H1 (cell line): Measurements from ENCODE around the gene DCUN1D4. TPM values are rescaled to one million over a fixed set of nuclear protein-coding genes. Genes with fewer than 3 reads are reported as not detected.
A peak's percentile ranks its signal among the peaks of the same experiment; 100 is the strongest.

Experiments
- CTCF ChIA-PET: fragments of 300-600 bp; sonication (Branson Sonifier 250); formaldehyde crosslinking; loops from one replicate; lab custom pipeline; 2021; ENCODE audit not compliant: partially characterized antibody; lab: Charles Lee
- POLR2A ChIA-PET: fragments of 300-600 bp; sonication (Branson Sonifier 250); formaldehyde crosslinking; loops from one replicate; lab custom pipeline; 2021; ENCODE audit warnings: inconsistent platforms; ENCODE audit not compliant: partially characterized antibody; lab: Charles Lee
- DNase-seq, 2 experiments: peaks; one replicate each; pipeline versions ENCODE4 v3.0.0 to v3.0.0-alpha.2; 2010 to 2022; ENCODE audit warnings: low spot score in 2 of 2, low read depth in 1 of 2, mixed read lengths in 1 of 2
- FAIRE-seq: peaks from 2 replicates; lab custom pipeline; 2011; peaks lifted over from hg19 to GRCh38; lab: Jason Lieb, UNC
- H2AFZ ChIP-seq: 2 replicates; pipeline ENCODE4 v1.8.1; 2012; ENCODE audit warnings: low read length, inconsistent platforms
- H2AK5ac ChIP-seq: 2 replicates; pipeline ENCODE4 v1.6.1; 2013; ENCODE audit warnings: low read depth, low read length
- H2BK120ac ChIP-seq: replicated peaks from 2 replicates; pipeline ENCODE3; 2013; ENCODE audit warnings: low read depth, low read length, inconsistent platforms
- H2BK12ac ChIP-seq: 2 replicates; pipeline ENCODE4 v1.6.1; 2013; ENCODE audit warnings: low read depth, low read length
- H2BK15ac ChIP-seq: 2 replicates; pipeline ENCODE4 v1.6.1; 2013; ENCODE audit warnings: low read length
- H2BK20ac ChIP-seq: 2 replicates; pipeline ENCODE4 v1.6.1; 2013; ENCODE audit warnings: low read length
- H2BK5ac ChIP-seq: 2 replicates; pipeline ENCODE4 v1.6.1; 2013; ENCODE audit warnings: low read depth, low read length
- H3K14ac ChIP-seq: 2 replicates; pipeline ENCODE4 v1.6.1; 2013; ENCODE audit warnings: inconsistent platforms; ENCODE audit not compliant: insufficient read length
- H3K18ac ChIP-seq: 2 replicates; pipeline ENCODE4 v1.6.1; 2013; ENCODE audit warnings: low read length; ENCODE audit errors: extremely low read depth
- H3K23ac ChIP-seq: 2 replicates; pipeline ENCODE4 v1.6.1; 2013; ENCODE audit warnings: inconsistent platforms; ENCODE audit not compliant: insufficient read length
- H3K23me2 ChIP-seq: 2 replicates; pipeline ENCODE4 v1.6.1; 2013; ENCODE audit warnings: low read depth, low read length
- H3K27ac ChIP-seq: 2 replicates; pipeline ENCODE4 v1.6.1; 2011; ENCODE audit warnings: low read depth, low read length, inconsistent platforms
- H3K27me3 ChIP-seq, 4 experiments: replicated peaks in 1 of 4; 1 replicate in 1 of 4; 2 replicates in 3 of 4; pipeline versions ENCODE4 v1.6.1 to v1.8.1; 2011 to 2013; ENCODE audit warnings: low read length in 3 of 4, mild to moderate bottlenecking in 3 of 4, inconsistent platforms in 2 of 4, mixed read lengths in 2 of 4, moderate library complexity in 1 of 4; ENCODE audit not compliant: control insufficient read depth in 3 of 4, insufficient read depth in 3 of 4; ENCODE audit errors: extremely low read depth in 1 of 4
- H3K36me3 ChIP-seq, 4 experiments: 2 replicates each; pipeline versions ENCODE4 v1.6.1 to v1.8.1; 2011 to 2013; ENCODE audit warnings: mild to moderate bottlenecking in 4 of 4, low read length in 3 of 4, moderate library complexity in 2 of 4, control low read depth in 1 of 4, inconsistent platforms in 1 of 4; ENCODE audit not compliant: insufficient read depth in 4 of 4, control insufficient read depth in 2 of 4
- H3K4ac ChIP-seq: replicated peaks from 2 replicates; pipeline ENCODE3; 2013; ENCODE audit warnings: low read length, low read depth, mixed read lengths, inconsistent platforms; ENCODE audit not compliant: insufficient read length
- H3K4me1 ChIP-seq, 4 experiments: replicated peaks in 1 of 4; 1 replicate in 1 of 4; 2 replicates in 3 of 4; pipeline versions ENCODE4 v1.6.1 to v1.8.1; 2011 to 2013; ENCODE audit warnings: low read length in 3 of 4, inconsistent platforms in 2 of 4, mixed read lengths in 1 of 4; ENCODE audit not compliant: insufficient read depth in 4 of 4, control insufficient read depth in 3 of 4
- H3K4me2 ChIP-seq, 2 experiments: 2 replicates each; pipeline versions ENCODE4 v1.6.1 to v1.8.1; 2011 to 2013; ENCODE audit warnings: low read depth in 2 of 2, low read length in 2 of 2, control low read depth in 1 of 2, inconsistent platforms in 1 of 2, mild to moderate bottlenecking in 1 of 2; ENCODE audit not compliant: insufficient read depth in 1 of 2
- H3K4me3 ChIP-seq, 4 experiments: fragments of 200-600, 300-600 bp in 1 of 4; sonication (generic), shearing (Covaris generic), sonication (Bioruptor Twin) in 1 of 4; 2 replicates each; pipeline versions ENCODE4 v1.5.1 to v1.8.1; 2011 to 2016; ENCODE audit warnings: low read length in 4 of 4, low read depth in 3 of 4, control low read depth in 2 of 4, inconsistent platforms in 2 of 4, mild to moderate bottlenecking in 2 of 4, mixed read lengths in 1 of 4, moderate library complexity in 1 of 4; ENCODE audit not compliant: insufficient read depth in 2 of 4; ENCODE audit errors: extremely low read depth in 1 of 4
- H3K56ac ChIP-seq: replicated peaks from 2 replicates; pipeline ENCODE3; 2013; ENCODE audit warnings: low read depth, mild to moderate bottlenecking, mixed read lengths, low read length, inconsistent platforms; ENCODE audit not compliant: insufficient read length
- H3K79me1 ChIP-seq: 2 replicates; pipeline ENCODE4 v1.6.1; 2013; ENCODE audit warnings: low read depth, low read length, control low read depth
- H3K79me2 ChIP-seq, 2 experiments: 2 replicates each; pipeline versions ENCODE4 v1.6.1 to v1.8.1; 2012 to 2013; ENCODE audit warnings: low read length in 2 of 2, mild to moderate bottlenecking in 2 of 2, inconsistent platforms in 1 of 2; ENCODE audit not compliant: insufficient read depth in 2 of 2, control insufficient read depth in 1 of 2
- H3K9ac ChIP-seq, 4 experiments: replicated peaks in 1 of 4; 1 replicate in 1 of 4; 2 replicates in 3 of 4; pipeline versions ENCODE4 v1.6.1 to v1.8.1; 2011 to 2013; ENCODE audit warnings: low read depth in 3 of 4, low read length in 3 of 4, control low read depth in 2 of 4, mild to moderate bottlenecking in 2 of 4, moderate library complexity in 2 of 4, inconsistent platforms in 1 of 4; ENCODE audit errors: extremely low read depth in 1 of 4
- H3K9me3 ChIP-seq, 2 experiments: 2 replicates each; pipeline versions ENCODE4 v1.6.1 to v1.8.1; 2012 to 2013; ENCODE audit warnings: mild to moderate bottlenecking in 2 of 2, moderate library complexity in 2 of 2, control low read depth in 1 of 2, inconsistent platforms in 1 of 2, low read depth in 1 of 2, low read length in 1 of 2, mixed read lengths in 1 of 2; ENCODE audit not compliant: insufficient read depth in 2 of 2
- H4K20me1 ChIP-seq, 2 experiments: replicated peaks in 1 of 2; 2 replicates each; pipeline versions ENCODE3 to v1.8.1; 2011 to 2013; ENCODE audit warnings: inconsistent platforms in 2 of 2, low read length in 2 of 2, mild to moderate bottlenecking in 1 of 2; ENCODE audit not compliant: insufficient read depth in 2 of 2, control insufficient read depth in 1 of 2
- H4K5ac ChIP-seq: 2 replicates; pipeline ENCODE4 v1.6.1; 2013; ENCODE audit warnings: low read length, low read depth, mixed read lengths, inconsistent platforms; ENCODE audit not compliant: insufficient read length
- H4K8ac ChIP-seq: 2 replicates; pipeline ENCODE4 v1.8.0; 2013; ENCODE audit warnings: mild to moderate bottlenecking, moderate library complexity, low read length, inconsistent platforms; ENCODE audit not compliant: insufficient read depth; ENCODE audit errors: extremely low read depth
- H4K91ac ChIP-seq: replicated peaks from 2 replicates; pipeline ENCODE3; 2013; ENCODE audit warnings: low read length, mixed read lengths, inconsistent platforms; ENCODE audit not compliant: insufficient read length
- RAD21 ChIP-seq, 2 experiments: IDR thresholded peaks in 1 of 2; conservative IDR thresholded peaks in 1 of 2; 2 replicates each; pipeline ENCODE4 v1.6.1; 2011; ENCODE audit warnings: low read depth in 2 of 2, low read length in 2 of 2, improper control_type of control experiment in 1 of 2, inconsistent platforms in 1 of 2, mild to moderate bottlenecking in 1 of 2, moderate library complexity in 1 of 2
- TEAD4 ChIP-seq: IDR thresholded peaks from 2 replicates; pipeline ENCODE4 v1.6.1; 2012; ENCODE audit warnings: low read depth, low read length, inconsistent platforms, mixed read lengths
- YY1 ChIP-seq: IDR thresholded peaks from 2 replicates; pipeline ENCODE4 v1.6.1; 2011; ENCODE audit warnings: low read depth, mild to moderate bottlenecking, low read length
- WGBS, 2 experiments: shearing (Covaris generic) in 1 of 2; methylation state at CpG; one replicate each; pipeline versions ENCODE4 v1.1.6 to v1.1.7; 2013 to 2015; ENCODE audit warnings: low lambda C conversion rate in 2 of 2, mixed read lengths in 2 of 2, inconsistent platforms in 1 of 2, low coverage in 1 of 2, missing lambda C conversion rate in 1 of 2; ENCODE audit not compliant: insufficient replicate concordance in 2 of 2, insufficient coverage in 1 of 2, insufficient read length in 1 of 2; ENCODE audit errors: extremely low coverage in 1 of 2, missing lambda C conversion rate in 1 of 2; 5-methylcytosine and 5-hydroxymethylcytosine counted together
- polyA plus RNA-seq, 7 experiments: library from polyadenylated mRNA; depleted of rRNA in 3 of 7; stranded (reverse) in 5 of 7; unstranded in 2 of 7; fragments of >200 nt in 5 of 7; fragments of 200-250 nt in 2 of 7; gene quantifications; 1 replicate in 5 of 7; 2 replicates in 1 of 7; 4 replicates in 1 of 7; pipeline versions ENCODE4 v1.2.1 to v1.2.3, GENCODE V29; 2011 to 2013; ENCODE audit warnings: missing spikeins in 2 of 7, mixed read lengths in 2 of 7
- total RNA-seq: library from RNA; stranded (reverse); fragmentation: NEBNext Ultra II Directional; extraction: Animal tissue kit (Norgen Biotek cat#: 25700); gene quantifications from 2 replicates; pipeline ENCODE4 v1.2.1, GENCODE V29; 2021
- TF ChIP-seq, protein P1 (sequence below), 3 experiments: IDR thresholded peaks; 1 replicate in 2 of 3; 2 replicates in 1 of 3; pipeline versions ENCODE4 v1.5.1 to v1.6.1; 2011; ENCODE audit warnings: low read length in 3 of 3, mild to moderate bottlenecking in 3 of 3, inconsistent platforms in 2 of 3, low read depth in 1 of 3, moderate library complexity in 1 of 3; ENCODE audit not compliant: insufficient read depth in 1 of 3; ENCODE audit errors: control extremely low read depth in 1 of 3

DCUN1D4 gene
- total and polyA plus RNA-seq, 2 of the 8 experiments (the other 6 are each of a cell fraction or from before 2014, with no cell fraction given), result 22.9 to 55.9 TPM

DNA sequence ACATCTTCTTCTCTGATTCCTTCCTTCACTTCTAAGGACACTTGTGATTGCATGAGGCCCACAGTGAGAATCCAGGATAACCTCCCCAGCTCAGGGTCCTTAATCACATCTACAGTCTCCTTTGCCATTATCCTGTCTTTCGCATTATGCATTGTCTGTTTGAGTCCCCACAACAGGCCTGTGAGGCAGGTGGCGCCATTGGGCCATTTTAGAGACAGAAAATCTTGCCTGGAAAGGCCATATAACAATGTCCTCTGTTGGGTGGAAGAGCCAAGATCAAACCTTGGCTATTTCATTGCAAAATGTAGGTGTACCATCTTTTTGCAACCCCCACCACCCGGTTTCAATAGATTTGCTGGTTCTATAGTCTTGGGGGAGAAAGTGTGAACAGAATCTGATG, 11.8 kb upstream of the DCUN1D4 start:
- Histone ChIP-seq H3K4me3 (no peak overlapping the region), H3K79me2 (no peaks in the 10 kb centered on the region), H3K56ac (no peak overlapping the region), H3K27me3 (no peaks in the 10 kb centered on the region), H3K18ac (no peak overlapping the region), H3K9me3 (no peaks in the 10 kb centered on the region), H4K8ac (no peak overlapping the region), H2BK120ac (no peak overlapping the region), H4K5ac (no peak overlapping the region), H3K9ac (no peak overlapping the region), H2BK20ac (no peak overlapping the region), H2BK12ac (no peak overlapping the region), H3K14ac (no peak overlapping the region), H3K4me2 (no peak overlapping the region)
- FAIRE-seq, result peak; percentile 76
- ChIA-PET POLR2A (interaction anchor here (0.6 kb wide), 1 partner anchor 15 kb away, joined by 3 read pairs; no protein-coding TSS in a partner anchor), CTCF (interaction anchor here (0.7 to 3.2 kb wide), 14 partner anchors 10 to 241 kb away, joined by 3 to 12 read pairs (median 3); partner anchors contain the start of gene DCUN1D4)
- 17% methylated on average over 3 of the region's 3 CpGs; no CpG with 5 or more reads in 1 of the 2 experiments for WGBS, 2 experiments
- TF ChIP-seq RAD21 (IDR thresholded peaks at IDR 0.05 in 1 of 2, conservative IDR thresholded peaks at IDR 0.05 in 1 of 2; ENCODE audit: low read depth in 2 of 2, low read length in 2 of 2), result peak; percentile 91 to 92
- TF ChIP-seq, protein P1, sequence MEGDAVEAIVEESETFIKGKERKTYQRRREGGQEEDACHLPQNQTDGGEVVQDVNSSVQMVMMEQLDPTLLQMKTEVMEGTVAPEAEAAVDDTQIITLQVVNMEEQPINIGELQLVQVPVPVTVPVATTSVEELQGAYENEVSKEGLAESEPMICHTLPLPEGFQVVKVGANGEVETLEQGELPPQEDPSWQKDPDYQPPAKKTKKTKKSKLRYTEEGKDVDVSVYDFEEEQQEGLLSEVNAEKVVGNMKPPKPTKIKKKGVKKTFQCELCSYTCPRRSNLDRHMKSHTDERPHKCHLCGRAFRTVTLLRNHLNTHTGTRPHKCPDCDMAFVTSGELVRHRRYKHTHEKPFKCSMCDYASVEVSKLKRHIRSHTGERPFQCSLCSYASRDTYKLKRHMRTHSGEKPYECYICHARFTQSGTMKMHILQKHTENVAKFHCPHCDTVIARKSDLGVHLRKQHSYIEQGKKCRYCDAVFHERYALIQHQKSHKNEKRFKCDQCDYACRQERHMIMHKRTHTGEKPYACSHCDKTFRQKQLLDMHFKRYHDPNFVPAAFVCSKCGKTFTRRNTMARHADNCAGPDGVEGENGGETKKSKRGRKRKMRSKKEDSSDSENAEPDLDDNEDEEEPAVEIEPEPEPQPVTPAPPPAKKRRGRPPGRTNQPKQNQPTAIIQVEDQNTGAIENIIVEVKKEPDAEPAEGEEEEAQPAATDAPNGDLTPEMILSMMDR (IDR thresholded peaks at IDR 0.05; ENCODE audit: control extremely low read depth in 1 of 3, insufficient read depth in 1 of 3, low read depth in 1 of 3, low read length in 3 of 3), result peak; percentile 64 to 79 (median 75)
- 0 out of 2 replicates have a peak, but pooled peaks have one; percentile 33 for TF ChIP-seq YY1
- no peak for TF ChIP-seq TEAD4
- TF ChIP-seq, all 59 proteins: peak for 3
- no peaks in the 10 kb centered on the region for H4K20me1 ChIP-seq
- no peak overlapping the region for H3K23ac ChIP-seq
- H3K79me1 ChIP-seq, result no peaks in the 10 kb centered on the region
- H3K4me1 ChIP-seq, result no peaks in the 10 kb centered on the region
- H3K36me3 ChIP-seq, result no peaks in the 10 kb centered on the region
- H2BK15ac ChIP-seq, result no peak overlapping the region
- H2BK5ac ChIP-seq, result no peak overlapping the region
- no peak overlapping the region for H2AK5ac ChIP-seq
- H3K23me2 ChIP-seq, result no peaks in the 10 kb centered on the region
- no peak overlapping the region for H2AFZ ChIP-seq
- H4K91ac ChIP-seq, result no peak overlapping the region
- peak in 1 of 2 experiments; percentile 71 for DNase-seq
- H3K4ac ChIP-seq, result no peak overlapping the region
- H3K27ac ChIP-seq, result no peak overlapping the region
